Suppressor macrophage treated with lipopolysaccharide for 1 hour (primary cell): ENCODE data around the gene ZNF814.
"Not testable (repeated sequence)": the region's sequence is repeated elsewhere in the genome, so short reads cannot be mapped to it uniquely, and the experiment has no call there.

Source experiments
- DNase-seq, 3 donors: peaks; one replicate each; pipeline ENCODE4 v3.0.0-alpha.2; 2020 to 2022

ZNF814 gene

GRCh38 chr19:57815247-57816075 lies 73.4 kb downstream of the ZNF814 start:
- no peak for DNase-seq

GRCh38 chr19:57814505-57815246 lies 74.2 kb downstream of the ZNF814 start, which contains the start of gene ZNF552:
Gene ZNF552 (minus strand): TSS chr19:57814913. CDS start chr19:57814743, 170 bp downstream.
- DNase-seq = peak; percentile 92 to 96 (median 95)

GRCh38 chr19:57813919-57814504 lies 74.8 kb downstream of the ZNF814 start:
- DNase-seq = no peak

DNA sequence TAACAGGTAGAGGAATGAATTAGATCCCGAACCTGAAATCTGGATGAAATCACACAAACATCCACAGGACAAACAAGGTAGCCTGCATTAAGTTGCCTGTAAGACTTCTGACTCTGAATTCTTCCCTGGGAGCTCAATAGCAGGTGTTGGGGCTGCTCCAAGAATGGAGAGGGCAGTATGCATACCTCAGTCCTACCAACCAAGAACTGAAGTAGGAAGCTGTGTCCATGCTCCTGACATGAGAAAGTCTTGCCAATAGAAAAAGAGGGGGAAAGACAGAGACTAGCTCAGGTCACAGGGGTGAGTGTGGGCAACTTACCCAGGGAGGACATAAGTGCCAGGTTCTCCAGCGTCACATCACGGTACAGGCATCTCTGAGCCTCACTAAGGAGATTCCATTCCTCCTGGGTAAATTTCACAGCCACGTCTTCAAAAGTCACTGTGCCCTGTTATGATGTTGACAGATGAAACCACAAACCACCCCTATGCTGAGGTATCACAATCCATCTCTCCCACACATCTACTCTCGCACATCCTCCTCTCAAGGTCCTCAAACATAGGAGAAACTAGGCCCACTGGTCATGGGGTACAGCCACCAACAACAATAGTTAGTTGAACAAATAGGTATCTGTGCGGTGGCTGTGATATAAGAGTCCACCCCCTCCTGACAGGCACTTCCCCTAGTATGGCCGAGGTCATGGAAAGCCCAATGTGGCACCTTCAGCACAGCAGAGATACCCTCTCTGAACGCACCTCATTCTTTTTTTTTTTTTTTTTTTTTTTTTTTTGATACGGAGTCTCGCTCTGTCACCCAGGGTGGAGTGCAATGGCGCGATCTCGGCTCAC lies 75.6 kb downstream of the ZNF814 start:
- not testable (repeated sequence) for DNase-seq

GRCh38 chr19:57812226-57812625 lies 76.6 kb downstream of the ZNF814 start:
- peak; percentile 30 to 64 (median 58) for DNase-seq

DNA sequence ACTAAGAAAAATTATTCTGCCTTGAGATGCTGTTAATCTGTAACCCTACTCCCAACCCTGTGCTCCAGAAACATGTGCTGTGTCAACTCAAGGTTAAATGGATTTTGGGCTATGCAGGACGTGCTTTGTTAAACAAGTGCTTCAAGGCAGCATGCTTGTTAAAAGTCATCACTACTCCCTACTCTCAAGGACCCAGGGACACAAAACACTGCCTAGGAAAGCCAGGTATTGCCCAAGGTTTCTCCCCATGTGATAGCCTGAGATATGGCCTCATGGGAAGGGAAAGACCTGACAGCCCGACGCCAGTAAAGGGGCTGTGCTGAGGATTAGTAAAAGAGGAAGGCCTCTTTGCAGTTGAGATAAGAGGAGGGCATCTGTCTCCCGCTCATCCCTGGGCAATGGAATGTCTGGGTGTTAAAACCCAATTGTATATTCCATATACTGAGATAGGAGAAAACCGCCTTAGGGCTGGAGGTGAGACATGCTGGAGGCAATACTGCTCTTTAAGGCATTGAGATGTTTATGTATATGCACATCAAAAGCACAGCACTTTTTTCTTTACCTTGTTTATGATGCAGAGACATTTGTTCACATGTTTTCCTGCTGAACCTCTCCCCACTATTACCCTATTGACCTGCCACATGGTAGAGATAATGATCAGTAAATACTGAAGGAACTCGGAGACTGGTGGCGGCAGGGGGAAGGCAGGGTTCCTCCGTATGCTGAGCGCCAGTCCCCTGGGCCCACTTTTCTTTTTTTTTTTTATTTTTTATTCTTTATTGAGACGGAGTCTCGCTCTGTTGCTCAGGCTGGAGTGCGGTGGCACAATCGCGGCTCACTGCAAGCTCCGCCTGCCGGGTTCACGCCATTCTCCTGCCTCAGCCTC lies 78.2 kb downstream of the ZNF814 start:
- DNase-seq = not testable (repeated sequence)

DNA sequence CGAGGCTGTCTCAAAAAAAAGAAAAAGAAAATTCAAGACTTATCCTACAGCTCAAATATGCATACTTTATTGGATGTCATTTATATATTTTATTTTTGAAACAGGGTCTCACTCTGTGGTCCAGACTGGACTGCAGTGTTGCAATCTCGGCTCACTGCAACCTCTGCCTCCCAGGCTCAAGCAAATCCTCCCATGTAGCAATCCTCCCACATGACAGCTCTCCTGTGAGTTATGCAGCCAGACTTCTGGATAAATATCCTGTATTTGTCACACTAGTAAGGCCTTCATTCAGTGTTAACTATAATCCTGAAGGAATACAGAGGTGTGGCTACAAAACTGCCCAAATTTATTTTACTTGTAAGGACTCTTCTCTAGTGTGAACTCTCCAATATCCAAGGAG lies 81.3 kb downstream of the ZNF814 start:
- DNase-seq = no peak

DNA sequence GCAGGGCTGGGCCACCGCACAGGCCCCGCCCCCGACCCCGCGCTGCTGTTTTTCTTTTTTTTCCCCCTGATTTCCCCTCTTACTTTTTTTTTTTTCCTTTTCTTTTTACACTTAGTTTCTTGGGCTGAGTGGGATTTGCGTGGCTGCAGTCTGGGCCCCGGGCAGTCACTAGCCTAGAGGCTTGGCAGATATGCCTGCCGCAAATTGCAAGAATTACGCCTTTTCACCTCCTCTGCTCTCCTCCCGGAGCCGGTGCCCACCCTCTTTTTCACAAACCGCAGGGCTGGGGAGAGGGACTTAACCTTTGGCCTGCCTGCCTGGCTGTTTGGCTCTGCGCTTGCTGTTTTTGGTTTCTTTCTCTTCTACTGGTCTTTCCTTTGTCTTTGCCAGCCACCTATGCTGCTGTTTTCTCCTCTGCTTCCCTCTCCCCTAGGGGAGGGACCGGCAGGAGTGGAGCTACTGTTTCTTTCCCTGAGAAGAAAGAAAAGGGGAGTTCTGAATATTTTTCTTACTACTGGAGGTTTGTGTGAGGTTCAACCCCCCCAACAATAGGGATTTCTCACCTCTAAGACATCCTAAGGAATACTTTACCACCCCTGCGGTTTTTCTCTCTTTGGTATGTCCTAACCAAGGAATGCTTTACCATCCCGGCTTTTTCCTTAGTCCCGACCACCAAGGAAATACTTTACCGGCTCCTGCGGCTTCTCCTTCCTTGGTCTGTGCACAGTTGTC lies 85.1 kb downstream of the ZNF814 start:
- peak; percentile 23 to 46 (median 35) for DNase-seq

- no peak for DNase-seq
These were observed 85.6 kb downstream of the ZNF814 start for GRCh38 chr19:57803265-57803593.

GRCh38 chr19:57802269-57802668 lies 86.6 kb downstream of the ZNF814 start:
- no peak for DNase-seq

- DNase-seq = no peak
These were observed 88.1 kb downstream of the ZNF814 start for GRCh38 chr19:57800696-57801095.
